SK-N-SH treated with all-trans-retinoic acid at 6 μM for 48 hours (cell line): ENCODE results near the gene MYO19.

Experiments used
- ATAC-seq: fragments of 200-7000 bp; cut with Tn5 transposase; 3 replicates; pipeline ENCODE4 v1.9.1; 2020; ENCODE audit warnings: mild to moderate bottlenecking, moderate library complexity
- ARNTL ChIP-seq: fragments of 450-650 bp; formaldehyde crosslinking; IDR thresholded peaks from 2 replicates; pipeline ENCODE4 v1.5.0; 2020; ENCODE audit warnings: low read depth, mild to moderate bottlenecking, moderate library complexity, borderline replicate concordance
- CREB5 ChIP-seq: fragments of 250-450 bp; sonication (Bioruptor Pico); IDR thresholded peaks from 2 replicates; pipeline ENCODE4 v1.5.1; 2020; ENCODE audit warnings: low read depth, mild to moderate bottlenecking, moderate library complexity
- CSDC2 ChIP-seq: fragments of 250-450 bp; sonication (Bioruptor Pico); IDR thresholded peaks from 2 replicates; pipeline ENCODE4 v1.5.0; 2020; ENCODE audit warnings: mild to moderate bottlenecking, moderate library complexity
- CSRNP3 ChIP-seq: fragments of 250-450 bp; sonication (Bioruptor Pico); IDR thresholded peaks from 2 replicates; pipeline ENCODE4 v1.5.1; 2021; ENCODE audit warnings: mild to moderate bottlenecking, moderate library complexity
- ESRRG ChIP-seq: fragments of 250-450 bp; sonication (Bioruptor Pico); IDR thresholded peaks from 2 replicates; pipeline ENCODE4 v1.6.1; 2021; ENCODE audit warnings: mild to moderate bottlenecking
- GLIS3 ChIP-seq: fragments of 250-450 bp; sonication (Bioruptor Pico); IDR thresholded peaks from 2 replicates; pipeline ENCODE4 v1.5.0; 2020; ENCODE audit warnings: mild to moderate bottlenecking, moderate library complexity
- ISL1 ChIP-seq: fragments of 250-450 bp; sonication (Bioruptor Pico); IDR thresholded peaks from 2 replicates; pipeline ENCODE4 v2.1.2; 2022; ENCODE audit warnings: mild to moderate bottlenecking, moderate library complexity
- OSR1 ChIP-seq: fragments of 250-450 bp; sonication (Bioruptor Pico); IDR thresholded peaks from 2 replicates; pipeline ENCODE4 v1.8.0; 2022; ENCODE audit warnings: moderate library complexity, mild to moderate bottlenecking, inconsistent platforms
- PATZ1 ChIP-seq: fragments of 250-450 bp; sonication (Bioruptor Pico); IDR thresholded peaks from 2 replicates; pipeline ENCODE4 v1.8.0; 2020; ENCODE audit warnings: mild to moderate bottlenecking, moderate library complexity, borderline replicate concordance
- PPARA ChIP-seq: fragments of 250-450 bp; sonication (Bioruptor Pico); IDR thresholded peaks from 2 replicates; pipeline ENCODE4 v1.5.0; 2020; ENCODE audit warnings: mild to moderate bottlenecking, borderline replicate concordance
- RARB ChIP-seq: fragments of 250-450 bp; sonication (Bioruptor Pico); IDR thresholded peaks from 2 replicates; pipeline ENCODE4 v1.8.0; 2021; ENCODE audit warnings: mild to moderate bottlenecking, moderate library complexity
- SNAI2 ChIP-seq: fragments of 250-450 bp; sonication (Bioruptor Pico); IDR thresholded peaks from 2 replicates; pipeline ENCODE4 v1.5.0; 2020; ENCODE audit warnings: mild to moderate bottlenecking, moderate library complexity
- TCF4 ChIP-seq: fragments of 250-450 bp; sonication (Bioruptor Pico); IDR thresholded peaks from 2 replicates; pipeline ENCODE4 v1.8.0; 2021; ENCODE audit warnings: mild to moderate bottlenecking, moderate library complexity, borderline replicate concordance
- TOX ChIP-seq: fragments of 250-450 bp; sonication (Bioruptor Pico); IDR thresholded peaks from 2 replicates; pipeline ENCODE4 v1.8.0; 2021; ENCODE audit warnings: mild to moderate bottlenecking, moderate library complexity, borderline replicate concordance
- TSHZ2 ChIP-seq: fragments of 250-450 bp; sonication (Bioruptor Pico); IDR thresholded peaks from 2 replicates; pipeline ENCODE4 v1.5.0; 2020; ENCODE audit warnings: mild to moderate bottlenecking, moderate library complexity
- ZFP3 ChIP-seq: fragments of 250-450 bp; sonication (Bioruptor Pico); IDR thresholded peaks from 2 replicates; pipeline ENCODE4 v1.5.0; 2020; ENCODE audit warnings: mild to moderate bottlenecking, moderate library complexity
- ZFP30 ChIP-seq: fragments of 450-650 bp; formaldehyde crosslinking; IDR thresholded peaks from 2 replicates; pipeline ENCODE4 v1.5.0; 2022; ENCODE audit warnings: mild to moderate bottlenecking, moderate library complexity
- ZNF565 ChIP-seq: fragments of 450-650 bp; formaldehyde crosslinking; conservative IDR thresholded peaks from 2 replicates; pipeline ENCODE4 v1.5.0; 2020; ENCODE audit warnings: low read depth, mild to moderate bottlenecking, moderate library complexity
- ZNF70 ChIP-seq: fragments of 450-650 bp; formaldehyde crosslinking; IDR thresholded peaks from 2 replicates; pipeline ENCODE4 v1.5.0; 2020; ENCODE audit warnings: mild to moderate bottlenecking, moderate library complexity
- ZNF8 ChIP-seq: fragments of 450-650 bp; formaldehyde crosslinking; IDR thresholded peaks from 2 replicates; pipeline ENCODE4 v1.5.0; 2020; ENCODE audit warnings: mild to moderate bottlenecking, moderate library complexity

MYO19 gene

GRCh38 chr17:36474571-36474970, 60.1 kb downstream of the MYO19 start (continued):
- TF ChIP-seq PATZ1 (no peak), SNAI2 (CRISPR knock-in tag) (no peak), ZNF8 (no peak), CREB5 (no peak), GLIS3 (no peak)

GRCh38 chr17:36470499-36470898, 64.2 kb downstream of the MYO19 start:
- ATAC-seq: no peak
- TF ChIP-seq ESRRG (CRISPR knock-in tag) (no peak), SNAI2 (CRISPR knock-in tag) (no peak), ZFP30 (CRISPR knock-in tag) (no peak)

GRCh38 chr17:36469733-36470132, 64.9 kb downstream of the MYO19 start:
- ATAC-seq: no peak
- no peak for TF ChIP-seq CREB5
- TF ChIP-seq TSHZ2 (CRISPR knock-in tag): no peak
- no peak for TF ChIP-seq ZFP30 (CRISPR knock-in tag)
- no peak for TF ChIP-seq RARB (CRISPR knock-in tag)
- no peak for TF ChIP-seq GLIS3
- no peak for TF ChIP-seq ZNF565 (CRISPR knock-in tag)
- TF ChIP-seq PPARA (CRISPR knock-in tag): no peak
- no peak for TF ChIP-seq TCF4
- no peak for TF ChIP-seq TOX
- no peak for TF ChIP-seq PATZ1
- TF ChIP-seq ZFP3: no peak
- no peak for TF ChIP-seq OSR1
- TF ChIP-seq CSDC2 (CRISPR knock-in tag): no peak
- no peak for TF ChIP-seq CSRNP3
- no peak for TF ChIP-seq ISL1 (CRISPR knock-in tag)
- no peak for TF ChIP-seq ZNF8
- no peak for TF ChIP-seq ZNF70
- no peak for TF ChIP-seq ARNTL (CRISPR knock-in tag)
